ENCODE measurements around the gene GALR2.

GALR2 gene

GRCh38 chr17:76079956-76080767, 5.6 kb downstream of the GALR2 start:
- no peak overlapping the region for H3K27ac ChIP-seq
- TF ChIP-seq CTCF (IDR thresholded peaks at IDR 0.05): no peak
- peaks cover 41% of the 10 kb centered on the region for H3K36me3 ChIP-seq
- H3K4me3 ChIP-seq (ENCODE audit: low read depth in 1 of 2, low read length in 1 of 2): no peak overlapping the region
- H3K9me3 ChIP-seq: no peaks in the 10 kb centered on the region
- peaks cover 57% of the 10 kb centered on the region for H3K27me3 ChIP-seq
- peaks cover 32 to 36% of the 10 kb centered on the region in 2 experiments for H3K4me1 ChIP-seq (ENCODE audit: control insufficient read depth in 1 of 2, insufficient read depth in 1 of 2, low read depth in 1 of 2, low read length in 1 of 2)

GRCh38 chr17:76080768-76081287, 6.2 kb downstream of the GALR2 start:
- peaks cover 50% of the 10 kb centered on the region for H3K27me3 ChIP-seq
- H3K9me3 ChIP-seq: no peaks in the 10 kb centered on the region
- H3K4me1 ChIP-seq (ENCODE audit: control insufficient read depth in 1 of 2, insufficient read depth in 1 of 2, low read depth in 1 of 2, low read length in 1 of 2): peaks cover 25 to 29% of the 10 kb centered on the region in 2 experiments
- no peak overlapping the region for H3K27ac ChIP-seq
- no peak overlapping the region for H3K4me3 ChIP-seq (ENCODE audit: low read depth in 1 of 2, low read length in 1 of 2)
- peaks cover 47% of the 10 kb centered on the region for H3K36me3 ChIP-seq
- TF ChIP-seq CTCF (IDR thresholded peaks at IDR 0.05): no peak

GRCh38 chr17:76081295-76082210, 7.0 kb downstream of the GALR2 start:
- Histone ChIP-seq H3K4me3 (ENCODE audit: low read depth in 1 of 2, low read length in 1 of 2) (no peak overlapping the region), H3K9me3 (no peaks in the 10 kb centered on the region), H3K27me3 (peaks cover 43% of the 10 kb centered on the region), H3K36me3 (peaks cover 54% of the 10 kb centered on the region), H3K27ac (no peak overlapping the region), H3K4me1 (ENCODE audit: control insufficient read depth in 1 of 2, insufficient read depth in 1 of 2, low read depth in 1 of 2, low read length in 1 of 2) (peaks cover 18 to 22% of the 10 kb centered on the region in 2 experiments)
- no peak for TF ChIP-seq CTCF (IDR thresholded peaks at IDR 0.05)

- Histone ChIP-seq H3K9me3 (no peaks in the 10 kb centered on the region), H3K27ac (no peak overlapping the region), H3K4me1 (ENCODE audit: control insufficient read depth in 1 of 2, insufficient read depth in 1 of 2, low read depth in 1 of 2, low read length in 1 of 2) (peaks cover 8 to 12% of the 10 kb centered on the region in 2 experiments), H3K27me3 (peaks cover 33% of the 10 kb centered on the region), H3K36me3 (peaks cover 65% of the 10 kb centered on the region), H3K4me3 (ENCODE audit: low read depth in 1 of 2, low read length in 1 of 2) (no peak overlapping the region)
- no peak for TF ChIP-seq CTCF (IDR thresholded peaks at IDR 0.05)
Observed at GRCh38 chr17:76082326-76083251, 8.0 kb downstream of the GALR2 start.

Data from neutrophil (primary cell).